ENCODE measurements around the gene GPR137B.

DNA sequence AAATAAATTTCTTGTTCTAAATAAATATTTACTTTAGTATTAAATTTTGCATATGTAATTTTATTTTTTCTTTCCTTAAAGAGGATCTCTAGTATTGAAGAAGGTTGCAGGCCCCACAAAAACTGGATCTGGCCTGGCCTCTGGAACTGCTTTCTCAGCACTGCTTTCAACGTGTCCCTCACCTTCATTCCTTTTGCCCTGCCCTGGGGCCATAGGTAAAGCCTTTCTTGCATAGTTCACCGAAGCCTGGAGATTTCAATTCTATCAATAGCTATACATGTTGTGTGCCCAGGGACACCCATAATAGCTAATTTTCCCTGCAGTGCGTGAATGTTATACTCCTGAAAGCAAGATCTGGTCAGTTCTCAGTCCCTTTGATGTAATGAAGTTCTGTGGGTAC, 12.0 kb upstream of the GPR137B start:
- TF ChIP-seq, protein P1, sequence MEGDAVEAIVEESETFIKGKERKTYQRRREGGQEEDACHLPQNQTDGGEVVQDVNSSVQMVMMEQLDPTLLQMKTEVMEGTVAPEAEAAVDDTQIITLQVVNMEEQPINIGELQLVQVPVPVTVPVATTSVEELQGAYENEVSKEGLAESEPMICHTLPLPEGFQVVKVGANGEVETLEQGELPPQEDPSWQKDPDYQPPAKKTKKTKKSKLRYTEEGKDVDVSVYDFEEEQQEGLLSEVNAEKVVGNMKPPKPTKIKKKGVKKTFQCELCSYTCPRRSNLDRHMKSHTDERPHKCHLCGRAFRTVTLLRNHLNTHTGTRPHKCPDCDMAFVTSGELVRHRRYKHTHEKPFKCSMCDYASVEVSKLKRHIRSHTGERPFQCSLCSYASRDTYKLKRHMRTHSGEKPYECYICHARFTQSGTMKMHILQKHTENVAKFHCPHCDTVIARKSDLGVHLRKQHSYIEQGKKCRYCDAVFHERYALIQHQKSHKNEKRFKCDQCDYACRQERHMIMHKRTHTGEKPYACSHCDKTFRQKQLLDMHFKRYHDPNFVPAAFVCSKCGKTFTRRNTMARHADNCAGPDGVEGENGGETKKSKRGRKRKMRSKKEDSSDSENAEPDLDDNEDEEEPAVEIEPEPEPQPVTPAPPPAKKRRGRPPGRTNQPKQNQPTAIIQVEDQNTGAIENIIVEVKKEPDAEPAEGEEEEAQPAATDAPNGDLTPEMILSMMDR (IDR thresholded peaks at IDR 0.05 in 2 of 3, conservative IDR thresholded peaks at IDR 0.05 in 1 of 3; ENCODE audit: borderline replicate concordance in 1 of 3, insufficient read depth in 1 of 3, low read depth in 2 of 3, low read length in 2 of 3) = no peak
- TF ChIP-seq POLR2A (IDR thresholded peaks at IDR 0.05; ENCODE audit: borderline replicate concordance, extremely low read depth, insufficient read depth, insufficient read length) = no peak
- TF ChIP-seq POLR2AphosphoS5 (IDR thresholded peaks at IDR 0.05; ENCODE audit: low read depth, low read length) = no peak
- TF ChIP-seq EZH2 (IDR thresholded peaks at IDR 0.05) = no peak
- no peak for TF ChIP-seq RAD21 (IDR thresholded peaks at IDR 0.05; ENCODE audit: low read depth)
- TF ChIP-seq TCF7L2 (IDR thresholded peaks at IDR 0.05; ENCODE audit: borderline replicate concordance, extremely low read depth, insufficient read depth, insufficient read length) = no peak
- no peak for TF ChIP-seq EZH2phosphoT487 (IDR thresholded peaks at IDR 0.05; ENCODE audit: borderline replicate concordance)
- TF ChIP-seq, protein P2, sequence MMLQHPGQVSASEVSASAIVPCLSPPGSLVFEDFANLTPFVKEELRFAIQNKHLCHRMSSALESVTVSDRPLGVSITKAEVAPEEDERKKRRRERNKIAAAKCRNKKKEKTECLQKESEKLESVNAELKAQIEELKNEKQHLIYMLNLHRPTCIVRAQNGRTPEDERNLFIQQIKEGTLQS (IDR thresholded peaks at IDR 0.05) = no peak
- TF ChIP-seq ELF1 (IDR thresholded peaks at IDR 0.05; ENCODE audit: borderline replicate concordance, low read depth) = no peak
- TF ChIP-seq, protein P3, sequence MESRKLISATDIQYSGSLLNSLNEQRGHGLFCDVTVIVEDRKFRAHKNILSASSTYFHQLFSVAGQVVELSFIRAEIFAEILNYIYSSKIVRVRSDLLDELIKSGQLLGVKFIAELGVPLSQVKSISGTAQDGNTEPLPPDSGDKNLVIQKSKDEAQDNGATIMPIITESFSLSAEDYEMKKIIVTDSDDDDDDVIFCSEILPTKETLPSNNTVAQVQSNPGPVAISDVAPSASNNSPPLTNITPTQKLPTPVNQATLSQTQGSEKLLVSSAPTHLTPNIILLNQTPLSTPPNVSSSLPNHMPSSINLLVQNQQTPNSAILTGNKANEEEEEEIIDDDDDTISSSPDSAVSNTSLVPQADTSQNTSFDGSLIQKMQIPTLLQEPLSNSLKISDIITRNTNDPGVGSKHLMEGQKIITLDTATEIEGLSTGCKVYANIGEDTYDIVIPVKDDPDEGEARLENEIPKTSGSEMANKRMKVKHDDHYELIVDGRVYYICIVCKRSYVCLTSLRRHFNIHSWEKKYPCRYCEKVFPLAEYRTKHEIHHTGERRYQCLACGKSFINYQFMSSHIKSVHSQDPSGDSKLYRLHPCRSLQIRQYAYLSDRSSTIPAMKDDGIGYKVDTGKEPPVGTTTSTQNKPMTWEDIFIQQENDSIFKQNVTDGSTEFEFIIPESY (IDR thresholded peaks at IDR 0.05; ENCODE audit: extremely low read depth, insufficient replicate concordance, low read length) = no peak
- TF ChIP-seq, protein P4, sequence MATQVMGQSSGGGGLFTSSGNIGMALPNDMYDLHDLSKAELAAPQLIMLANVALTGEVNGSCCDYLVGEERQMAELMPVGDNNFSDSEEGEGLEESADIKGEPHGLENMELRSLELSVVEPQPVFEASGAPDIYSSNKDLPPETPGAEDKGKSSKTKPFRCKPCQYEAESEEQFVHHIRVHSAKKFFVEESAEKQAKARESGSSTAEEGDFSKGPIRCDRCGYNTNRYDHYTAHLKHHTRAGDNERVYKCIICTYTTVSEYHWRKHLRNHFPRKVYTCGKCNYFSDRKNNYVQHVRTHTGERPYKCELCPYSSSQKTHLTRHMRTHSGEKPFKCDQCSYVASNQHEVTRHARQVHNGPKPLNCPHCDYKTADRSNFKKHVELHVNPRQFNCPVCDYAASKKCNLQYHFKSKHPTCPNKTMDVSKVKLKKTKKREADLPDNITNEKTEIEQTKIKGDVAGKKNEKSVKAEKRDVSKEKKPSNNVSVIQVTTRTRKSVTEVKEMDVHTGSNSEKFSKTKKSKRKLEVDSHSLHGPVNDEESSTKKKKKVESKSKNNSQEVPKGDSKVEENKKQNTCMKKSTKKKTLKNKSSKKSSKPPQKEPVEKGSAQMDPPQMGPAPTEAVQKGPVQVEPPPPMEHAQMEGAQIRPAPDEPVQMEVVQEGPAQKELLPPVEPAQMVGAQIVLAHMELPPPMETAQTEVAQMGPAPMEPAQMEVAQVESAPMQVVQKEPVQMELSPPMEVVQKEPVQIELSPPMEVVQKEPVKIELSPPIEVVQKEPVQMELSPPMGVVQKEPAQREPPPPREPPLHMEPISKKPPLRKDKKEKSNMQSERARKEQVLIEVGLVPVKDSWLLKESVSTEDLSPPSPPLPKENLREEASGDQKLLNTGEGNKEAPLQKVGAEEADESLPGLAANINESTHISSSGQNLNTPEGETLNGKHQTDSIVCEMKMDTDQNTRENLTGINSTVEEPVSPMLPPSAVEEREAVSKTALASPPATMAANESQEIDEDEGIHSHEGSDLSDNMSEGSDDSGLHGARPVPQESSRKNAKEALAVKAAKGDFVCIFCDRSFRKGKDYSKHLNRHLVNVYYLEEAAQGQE (IDR thresholded peaks at IDR 0.05; ENCODE audit: low read depth) = no peak
- no peak for TF ChIP-seq CEBPB (IDR thresholded peaks at IDR 0.05; ENCODE audit: low read depth)

Measured in HCT116 (cell line).